HG02938 (cell line): ENCODE measurements around the gene RNASEL.
"Not testable (repeated sequence)": the region's sequence is repeated elsewhere in the genome, so short reads cannot be mapped to it uniquely, and the experiment has no call there.

Experiments used
- ATAC-seq: cut with Tn5 transposase; IDR thresholded peaks from one replicate; pipeline ENCODE4 v1.9.1; 2021; ENCODE audit warnings: mild to moderate bottlenecking, moderate library complexity; ENCODE audit not compliant: unreplicated experiment

Gene RNASEL

GRCh38 chr1:182564406-182565004 is 24.6 kb downstream of the RNASEL start:
- no peak for ATAC-seq

- no peak for ATAC-seq
These were observed 26.0 kb downstream of the RNASEL start for GRCh38 chr1:182563095-182563494.

- ATAC-seq = no peak
These were observed 27.6 kb downstream of the RNASEL start for GRCh38 chr1:182561456-182561855.

GRCh38 chr1:182560392-182560984 is 28.6 kb downstream of the RNASEL start:
- no peak for ATAC-seq

- ATAC-seq = no peak
These were observed 32.8 kb downstream of the RNASEL start for GRCh38 chr1:182556279-182556678.

GRCh38 chr1:182555493-182555892 is 33.6 kb downstream of the RNASEL start:
- ATAC-seq = no peak

GRCh38 chr1:182552527-182552926 is 36.5 kb downstream of the RNASEL start:
- no peak for ATAC-seq

- ATAC-seq = no peak
These were observed 39.2 kb downstream of the RNASEL start for GRCh38 chr1:182549811-182550210.

- ATAC-seq = no peak
These were observed 39.7 kb downstream of the RNASEL start for GRCh38 chr1:182549346-182549745.

GRCh38 chr1:182533896-182534295 is 55.2 kb downstream of the RNASEL start:
- no peak for ATAC-seq

- not testable (repeated sequence) for ATAC-seq
These were observed 60.9 kb downstream of the RNASEL start for GRCh38 chr1:182528206-182528605.

GRCh38 chr1:182527680-182528079 is 61.4 kb downstream of the RNASEL start:
- no peak for ATAC-seq

GRCh38 chr1:182525342-182525741 is 63.7 kb downstream of the RNASEL start:
- ATAC-seq = no peak
